GM18519 (cell line): Measurements from ENCODE around the gene C14orf132.
"Not testable (repeated sequence)": the region's sequence is repeated elsewhere in the genome, so short reads cannot be mapped to it uniquely, and the experiment has no call there.

ENCODE experiments used
- ATAC-seq: cut with Tn5 transposase; IDR thresholded peaks from one replicate; pipeline ENCODE4 v1.9.1; 2021; ENCODE audit warnings: mild to moderate bottlenecking, moderate library complexity; ENCODE audit not compliant: unreplicated experiment, low FRiP score

C14orf132 gene

GRCh38 chr14:96058576-96059200 is 19.5 kb downstream of the C14orf132 start:
- ATAC-seq, result no peak

- ATAC-seq, result no peak
Observed at GRCh38 chr14:96059519-96060135, 20.5 kb downstream of the C14orf132 start.

- ATAC-seq, result no peak
Observed at GRCh38 chr14:96060186-96060933, 21.2 kb downstream of the C14orf132 start.

GRCh38 chr14:96062010-96062409 is 22.8 kb downstream of the C14orf132 start:
- ATAC-seq, result no peak

GRCh38 chr14:96062506-96062905 is 23.3 kb downstream of the C14orf132 start:
- no peak for ATAC-seq

- no peak for ATAC-seq
Observed at GRCh38 chr14:96064866-96065265, 25.7 kb downstream of the C14orf132 start.

- no peak for ATAC-seq
Observed at GRCh38 chr14:96065661-96066459, 26.7 kb downstream of the C14orf132 start.

- no peak for ATAC-seq
Observed at GRCh38 chr14:96066976-96067375, 27.8 kb downstream of the C14orf132 start.

GRCh38 chr14:96067985-96068930 is 29.1 kb downstream of the C14orf132 start:
- no peak for ATAC-seq

GRCh38 chr14:96069421-96069820 is 30.3 kb downstream of the C14orf132 start:
- no peak for ATAC-seq

- ATAC-seq, result no peak
Observed at GRCh38 chr14:96071561-96071960, 32.4 kb downstream of the C14orf132 start.

GRCh38 chr14:96072076-96072475 is 32.9 kb downstream of the C14orf132 start:
- ATAC-seq, result no peak

- no peak for ATAC-seq
Observed at GRCh38 chr14:96072746-96073145, 33.6 kb downstream of the C14orf132 start.

- ATAC-seq, result not testable (repeated sequence)
Observed at GRCh38 chr14:96073260-96074039, 34.3 kb downstream of the C14orf132 start.

- no peak for ATAC-seq
Observed at GRCh38 chr14:96077983-96078624, 38.9 kb downstream of the C14orf132 start.

GRCh38 chr14:96078625-96079016 is 39.5 kb downstream of the C14orf132 start:
- ATAC-seq, result no peak

- no peak for ATAC-seq
Observed at GRCh38 chr14:96079066-96079465, 39.9 kb downstream of the C14orf132 start.

GRCh38 chr14:96080571-96080970 is 41.4 kb downstream of the C14orf132 start:
- ATAC-seq, result no peak

- no peak for ATAC-seq
Observed at GRCh38 chr14:96081224-96081623, 42.1 kb downstream of the C14orf132 start.
